ENCODE results near the gene CACNA1F. TPM values are rescaled to one million over a fixed set of nuclear protein-coding genes. Genes with fewer than 3 reads are reported as not detected.

CACNA1F gene
- total RNA-seq, 4 donors from 2014 or later: 0.21 to 0.40 (median 0.29) TPM; not detected in 1

DNA sequence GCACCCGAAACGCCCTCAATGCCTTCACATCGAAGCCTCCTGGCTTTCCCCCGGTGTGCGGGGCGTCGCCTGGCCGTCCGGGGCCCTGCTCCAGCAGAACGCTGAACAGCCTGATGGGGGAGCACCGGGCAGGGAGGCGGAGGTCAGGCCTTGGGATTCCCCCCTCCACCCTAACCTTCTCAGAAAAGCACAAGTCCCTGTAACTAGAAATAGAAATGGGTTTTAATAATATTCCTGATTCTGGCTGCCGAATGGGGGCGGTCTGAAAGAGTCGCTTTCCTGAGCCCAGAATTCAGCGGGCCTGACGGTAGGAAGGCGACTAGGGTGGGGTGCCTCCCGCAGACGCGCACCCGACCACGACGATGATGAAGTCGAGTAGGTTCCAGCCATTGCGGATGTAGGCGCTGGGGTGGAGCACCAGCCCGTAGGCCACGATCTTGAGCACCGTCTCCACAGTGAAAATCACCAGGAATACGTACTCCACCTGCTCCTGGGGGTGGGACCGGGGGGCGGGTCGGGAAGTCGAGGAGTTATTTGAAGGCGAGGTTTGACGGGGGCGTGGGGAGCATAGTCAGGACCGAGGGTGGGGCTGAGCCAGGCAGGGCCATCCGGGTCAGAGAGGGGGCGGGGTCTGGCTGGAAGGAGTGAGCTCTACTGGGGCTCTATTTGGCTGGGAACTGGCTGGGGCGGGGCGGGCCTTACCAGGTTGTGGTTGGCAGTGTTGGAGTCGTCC, 2.5 kb downstream of the CACNA1F start:
- TF ChIP-seq, protein P1, sequence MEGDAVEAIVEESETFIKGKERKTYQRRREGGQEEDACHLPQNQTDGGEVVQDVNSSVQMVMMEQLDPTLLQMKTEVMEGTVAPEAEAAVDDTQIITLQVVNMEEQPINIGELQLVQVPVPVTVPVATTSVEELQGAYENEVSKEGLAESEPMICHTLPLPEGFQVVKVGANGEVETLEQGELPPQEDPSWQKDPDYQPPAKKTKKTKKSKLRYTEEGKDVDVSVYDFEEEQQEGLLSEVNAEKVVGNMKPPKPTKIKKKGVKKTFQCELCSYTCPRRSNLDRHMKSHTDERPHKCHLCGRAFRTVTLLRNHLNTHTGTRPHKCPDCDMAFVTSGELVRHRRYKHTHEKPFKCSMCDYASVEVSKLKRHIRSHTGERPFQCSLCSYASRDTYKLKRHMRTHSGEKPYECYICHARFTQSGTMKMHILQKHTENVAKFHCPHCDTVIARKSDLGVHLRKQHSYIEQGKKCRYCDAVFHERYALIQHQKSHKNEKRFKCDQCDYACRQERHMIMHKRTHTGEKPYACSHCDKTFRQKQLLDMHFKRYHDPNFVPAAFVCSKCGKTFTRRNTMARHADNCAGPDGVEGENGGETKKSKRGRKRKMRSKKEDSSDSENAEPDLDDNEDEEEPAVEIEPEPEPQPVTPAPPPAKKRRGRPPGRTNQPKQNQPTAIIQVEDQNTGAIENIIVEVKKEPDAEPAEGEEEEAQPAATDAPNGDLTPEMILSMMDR (IDR thresholded peaks at IDR 0.05): no peak
- TF ChIP-seq POLR2AphosphoS5 (IDR thresholded peaks at IDR 0.05) (no peak), EP300 (IDR thresholded peaks at IDR 0.05) (no peak), POLR2A (IDR thresholded peaks at IDR 0.05) (no peak)
- peaks cover 8% of the 10 kb centered on the region for H3K4me1 ChIP-seq
- H3K36me3 ChIP-seq: no peaks in the 10 kb centered on the region
- no peak overlapping the region for H3K27ac ChIP-seq
- no peaks in the 10 kb centered on the region for H3K27me3 ChIP-seq
- WGBS: 49% methylated on average over 16 of the region's 44 CpGs
- no peaks in the 10 kb centered on the region for H3K9me3 ChIP-seq
- peak overlapping the region; percentile 43 for H3K4me3 ChIP-seq
- peak in 1 of 2 donors; percentile 81 for DNase-seq (ENCODE audit: low spot score in 2 of 2)

DNA sequence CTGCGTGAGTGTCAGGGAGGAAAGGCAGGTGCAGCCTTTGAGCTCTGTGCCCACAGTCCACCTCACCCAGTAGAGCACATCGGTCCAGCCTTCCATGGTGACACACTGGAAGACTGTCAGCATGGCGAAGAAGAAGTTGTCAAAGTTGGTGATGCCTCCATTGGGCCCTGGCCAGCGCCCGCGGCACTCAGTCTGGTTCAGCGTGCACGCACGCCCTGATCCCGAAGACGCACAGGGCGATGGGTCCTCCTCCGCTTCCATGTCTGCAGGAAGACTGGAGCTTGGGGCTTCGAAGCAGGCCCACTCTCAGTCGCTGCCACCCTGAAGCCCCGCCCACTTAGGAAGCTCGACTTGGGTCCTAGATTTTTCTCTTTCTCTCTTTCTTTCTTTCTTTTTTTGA, 5.0 kb downstream of the CACNA1F start:
- no peaks in the 10 kb centered on the region for H3K27me3 ChIP-seq
- H3K4me3 ChIP-seq: no peak overlapping the region
- no peaks in the 10 kb centered on the region for H3K9me3 ChIP-seq
- H3K27ac ChIP-seq: no peak overlapping the region
- peaks cover 8% of the 10 kb centered on the region for H3K4me1 ChIP-seq
- TF ChIP-seq POLR2AphosphoS5 (IDR thresholded peaks at IDR 0.05) (no peak), EP300 (IDR thresholded peaks at IDR 0.05) (no peak), POLR2A (IDR thresholded peaks at IDR 0.05) (no peak)
- TF ChIP-seq, protein P1 (IDR thresholded peaks at IDR 0.05): no peak
- WGBS: 83% methylated on average over 17 of the region's 17 CpGs
- DNase-seq (ENCODE audit: low spot score in 2 of 2): no peak
- no peaks in the 10 kb centered on the region for H3K36me3 ChIP-seq

GRCh38 chrX:49227726-49228125, 5.4 kb downstream of the CACNA1F start:
- 75% methylated on average over 2 of the region's 2 CpGs for WGBS
- H3K4me3 ChIP-seq: no peak overlapping the region
- no peak overlapping the region for H3K27ac ChIP-seq

GRCh38 chrX:49226946-49227345, 6.2 kb downstream of the CACNA1F start:
- Histone ChIP-seq H3K27me3 (no peaks in the 10 kb centered on the region), H3K27ac (no peak overlapping the region), H3K4me3 (no peak overlapping the region), H3K4me1 (peaks cover 8% of the 10 kb centered on the region), H3K36me3 (no peaks in the 10 kb centered on the region), H3K9me3 (no peaks in the 10 kb centered on the region)
- WGBS: 93% methylated on average over 9 of the region's 9 CpGs
- DNase-seq (ENCODE audit: low spot score in 2 of 2): no peak
- TF ChIP-seq, protein P1 (IDR thresholded peaks at IDR 0.05): no peak
- TF ChIP-seq POLR2AphosphoS5 (IDR thresholded peaks at IDR 0.05) (no peak), POLR2A (IDR thresholded peaks at IDR 0.05) (no peak), EP300 (IDR thresholded peaks at IDR 0.05) (no peak)

More at GRCh38 chrX:49227726-49228125, 5.4 kb downstream of the CACNA1F start:
- DNase-seq (ENCODE audit: low spot score in 2 of 2): no peak
- no peak for TF ChIP-seq POLR2AphosphoS5 (IDR thresholded peaks at IDR 0.05)
- no peak for TF ChIP-seq POLR2A (IDR thresholded peaks at IDR 0.05)
- TF ChIP-seq, protein P1 (IDR thresholded peaks at IDR 0.05): no peak
- no peak for TF ChIP-seq EP300 (IDR thresholded peaks at IDR 0.05)
- Histone ChIP-seq H3K27me3 (no peaks in the 10 kb centered on the region), H3K4me1 (peaks cover 8% of the 10 kb centered on the region), H3K36me3 (no peaks in the 10 kb centered on the region), H3K9me3 (no peaks in the 10 kb centered on the region)

DNA sequence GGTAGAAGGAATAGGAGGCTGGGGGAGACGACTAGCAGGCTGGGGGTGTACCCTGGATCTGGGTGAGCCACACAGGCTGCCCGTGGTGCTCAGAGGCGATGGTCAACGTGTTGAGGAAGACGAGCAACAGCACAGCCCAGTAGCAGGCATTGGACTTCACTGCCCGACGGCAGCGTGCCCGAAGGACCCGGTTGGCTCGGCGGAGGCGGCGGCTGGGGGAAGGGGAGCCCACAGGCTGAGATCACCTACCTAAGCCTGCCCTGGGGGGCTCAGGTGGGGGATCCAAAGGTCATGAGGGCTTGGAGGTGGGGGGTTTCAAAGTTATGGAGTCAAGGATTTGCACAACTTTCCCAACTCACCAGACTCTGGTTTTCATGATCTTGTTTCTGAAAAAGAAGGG, 7.3 kb downstream of the CACNA1F start:
- no peaks in the 10 kb centered on the region for H3K9me3 ChIP-seq
- WGBS: 80% methylated on average over 14 of the region's 14 CpGs
- no peak for TF ChIP-seq POLR2AphosphoS5 (IDR thresholded peaks at IDR 0.05)
- TF ChIP-seq POLR2A (IDR thresholded peaks at IDR 0.05): no peak
- no peak for TF ChIP-seq EP300 (IDR thresholded peaks at IDR 0.05)
- TF ChIP-seq, protein P1 (IDR thresholded peaks at IDR 0.05): no peak

More for the DNA sequence above, 7.3 kb downstream of the CACNA1F start:
- Histone ChIP-seq H3K36me3 (no peaks in the 10 kb centered on the region), H3K27ac (no peak overlapping the region), H3K4me1 (peaks cover 8% of the 10 kb centered on the region), H3K27me3 (no peaks in the 10 kb centered on the region), H3K4me3 (no peak overlapping the region)
- no peak for DNase-seq (ENCODE audit: low spot score in 2 of 2)

Data from suprapubic skin (tissue), 4 donors.